ENCODE data around the gene RTEL1. TPM values are rescaled to one million over a fixed set of nuclear protein-coding genes. Genes with fewer than 3 reads are reported as not detected.

RTEL1 gene
- total RNA-seq, 1 experiment from 2014 or later = 51.1 TPM

DNA sequence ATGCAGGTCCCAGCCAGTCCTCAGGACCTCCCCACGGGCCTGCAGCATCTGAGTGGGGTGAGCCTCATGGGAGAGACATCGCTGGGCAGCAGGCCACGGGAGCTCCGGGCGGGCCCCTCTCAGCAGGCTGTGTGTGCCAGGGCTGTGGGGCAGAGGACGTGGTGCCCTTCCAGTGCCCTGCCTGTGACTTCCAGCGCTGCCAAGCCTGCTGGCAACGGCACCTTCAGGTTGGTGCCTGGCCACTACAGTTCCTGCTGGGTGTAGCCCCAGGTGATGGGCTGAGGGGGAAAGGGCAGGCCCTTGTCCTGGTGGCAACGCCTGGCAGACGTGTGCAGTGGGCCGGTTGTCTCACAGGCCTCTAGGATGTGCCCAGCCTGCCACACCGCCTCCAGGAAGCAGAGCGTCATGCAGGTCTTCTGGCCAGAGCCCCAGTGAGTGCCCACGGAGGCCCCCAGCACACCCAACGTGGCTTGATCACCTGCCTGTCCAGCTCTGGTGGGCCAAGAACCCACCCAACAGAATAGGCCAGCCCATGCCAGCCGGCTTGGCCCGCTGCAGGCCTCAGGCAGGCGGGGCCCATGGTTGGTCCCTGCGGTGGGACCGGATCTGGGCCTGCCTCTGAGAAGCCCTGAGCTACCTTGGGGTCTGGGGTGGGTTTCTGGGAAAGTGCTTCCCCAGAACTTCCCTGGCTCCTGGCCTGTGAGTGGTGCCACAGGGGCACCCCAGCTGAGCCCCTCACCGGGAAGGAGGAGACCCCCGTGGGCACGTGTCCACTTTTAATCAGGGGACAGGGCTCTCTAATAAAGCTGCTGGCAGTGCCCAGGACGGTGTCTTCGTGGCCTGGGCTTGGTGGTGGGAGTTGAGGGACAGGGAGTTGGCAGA, 37.6 kb downstream of the RTEL1 start:
- peak; percentile 39 to 45 for DNase-seq
- Mint-ChIP-seq H3K4me3 (ENCODE audit: unreplicated experiment) (peak overlapping the region; percentile 66), H3K36me3 (ENCODE audit: insufficient read depth, unreplicated experiment) (peaks cover 97% of the 10 kb centered on the region), H3K27me3 (ENCODE audit: insufficient read depth, unreplicated experiment) (peaks cover 2% of the 10 kb centered on the region), H3K27ac (ENCODE audit: unreplicated experiment) (peak overlapping the region; percentile 94), H3K9me3 (ENCODE audit: unreplicated experiment) (no peaks in the 10 kb centered on the region), H3K4me1 (ENCODE audit: low read depth, unreplicated experiment) (peaks cover 11% of the 10 kb centered on the region)
- ChIA-PET CTCF (interaction anchor here (1.0 to 1.4 kb wide), 2 partner anchors 12 to 156 kb away, joined by 3 to 4 read pairs; partner anchors contain the start of genes ARFRP1 and ZGPAT), POLR2A (interaction anchor here (1.7 kb wide), 1 partner anchor 13 kb away, joined by 7 read pairs; the partner anchor contains the start of genes ARFRP1 and ZGPAT)
- BruUV-seq (replicated peaks) = no TSS peak
- Histone ChIP-seq H3K4me1 (peaks cover 26% of the 10 kb centered on the region), H3K36me3 (ENCODE audit: control insufficient read depth, insufficient read depth, low read length) (no peaks in the 10 kb centered on the region; the same call in 1 of the 2 replicates), H3K9me3 (peaks cover 3% of the 10 kb centered on the region; the same call in 1 of the 2 replicates), H3K4me3 (ENCODE audit: low read depth, low read length) (no peak overlapping the region), H3K27me3 (replicated peaks; ENCODE audit: control insufficient read depth, insufficient read depth, low read length) (no peaks in the 10 kb centered on the region)
- intact Hi-C loops (cut with micrococcal nuclease; ENCODE audit: unreplicated experiment) = no loop called here
- TF ChIP-seq, protein P1, sequence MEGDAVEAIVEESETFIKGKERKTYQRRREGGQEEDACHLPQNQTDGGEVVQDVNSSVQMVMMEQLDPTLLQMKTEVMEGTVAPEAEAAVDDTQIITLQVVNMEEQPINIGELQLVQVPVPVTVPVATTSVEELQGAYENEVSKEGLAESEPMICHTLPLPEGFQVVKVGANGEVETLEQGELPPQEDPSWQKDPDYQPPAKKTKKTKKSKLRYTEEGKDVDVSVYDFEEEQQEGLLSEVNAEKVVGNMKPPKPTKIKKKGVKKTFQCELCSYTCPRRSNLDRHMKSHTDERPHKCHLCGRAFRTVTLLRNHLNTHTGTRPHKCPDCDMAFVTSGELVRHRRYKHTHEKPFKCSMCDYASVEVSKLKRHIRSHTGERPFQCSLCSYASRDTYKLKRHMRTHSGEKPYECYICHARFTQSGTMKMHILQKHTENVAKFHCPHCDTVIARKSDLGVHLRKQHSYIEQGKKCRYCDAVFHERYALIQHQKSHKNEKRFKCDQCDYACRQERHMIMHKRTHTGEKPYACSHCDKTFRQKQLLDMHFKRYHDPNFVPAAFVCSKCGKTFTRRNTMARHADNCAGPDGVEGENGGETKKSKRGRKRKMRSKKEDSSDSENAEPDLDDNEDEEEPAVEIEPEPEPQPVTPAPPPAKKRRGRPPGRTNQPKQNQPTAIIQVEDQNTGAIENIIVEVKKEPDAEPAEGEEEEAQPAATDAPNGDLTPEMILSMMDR (IDR thresholded peaks at IDR 0.05; ENCODE audit: insufficient read depth in 1 of 2, low read depth in 1 of 2, low read length in 1 of 2, severe bottlenecking in 1 of 2, unreplicated experiment in 1 of 2) = no peak

DNA sequence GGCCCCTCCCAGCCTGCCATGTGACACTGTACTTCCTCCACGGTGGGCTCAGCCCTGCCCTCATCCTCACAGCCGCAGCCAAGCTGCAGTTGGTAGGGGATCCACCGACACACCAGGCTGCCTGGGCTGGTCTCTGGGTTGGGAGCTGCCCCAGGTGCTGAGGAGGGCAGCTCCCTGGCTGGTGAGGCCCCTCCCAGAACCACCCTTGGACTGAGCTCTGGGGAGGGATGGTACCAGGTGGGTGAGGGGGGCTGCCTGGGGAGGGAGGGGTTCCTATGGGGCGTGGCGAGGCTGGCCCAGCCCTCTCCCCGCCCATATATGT, 38.2 kb downstream of the RTEL1 start:
- Histone ChIP-seq H3K36me3 (ENCODE audit: control insufficient read depth, insufficient read depth, low read length) (no peaks in the 10 kb centered on the region; the same call in 1 of the 2 replicates), H3K9me3 (peaks cover 3% of the 10 kb centered on the region; the same call in 1 of the 2 replicates), H3K27me3 (replicated peaks; ENCODE audit: control insufficient read depth, insufficient read depth, low read length) (no peaks in the 10 kb centered on the region), H3K4me1 (peaks cover 26% of the 10 kb centered on the region), H3K4me3 (ENCODE audit: low read depth, low read length) (no peak overlapping the region)
- peak in 1 of 2 experiments; percentile 78 for DNase-seq
- intact Hi-C loops (cut with micrococcal nuclease; ENCODE audit: unreplicated experiment) = no loop called here
- POLR2A ChIA-PET = interaction anchor here (1.7 kb wide), 1 partner anchor 12 kb away, joined by 7 read pairs; the partner anchor contains the start of genes ARFRP1 and ZGPAT
- Mint-ChIP-seq H3K36me3 (ENCODE audit: insufficient read depth, unreplicated experiment) (peaks cover 100% of the 10 kb centered on the region), H3K9me3 (ENCODE audit: unreplicated experiment) (no peaks in the 10 kb centered on the region), H3K27me3 (ENCODE audit: insufficient read depth, unreplicated experiment) (peaks cover 2% of the 10 kb centered on the region), H3K4me1 (ENCODE audit: low read depth, unreplicated experiment) (peaks cover 11% of the 10 kb centered on the region), H3K4me3 (ENCODE audit: unreplicated experiment) (peak overlapping the region; percentile 66), H3K27ac (ENCODE audit: unreplicated experiment) (peak overlapping the region; percentile 94)
- CTCF ChIA-PET = interaction anchor here (1.0 to 1.4 kb wide), 2 partner anchors 12 to 157 kb away, joined by 3 to 4 read pairs; partner anchors contain the start of genes ARFRP1 and ZGPAT
- BruUV-seq (replicated peaks) = no TSS peak
- TF ChIP-seq, protein P1 (IDR thresholded peaks at IDR 0.05; ENCODE audit: insufficient read depth in 1 of 2, low read depth in 1 of 2, low read length in 1 of 2, severe bottlenecking in 1 of 2, unreplicated experiment in 1 of 2) = no peak

DNA sequence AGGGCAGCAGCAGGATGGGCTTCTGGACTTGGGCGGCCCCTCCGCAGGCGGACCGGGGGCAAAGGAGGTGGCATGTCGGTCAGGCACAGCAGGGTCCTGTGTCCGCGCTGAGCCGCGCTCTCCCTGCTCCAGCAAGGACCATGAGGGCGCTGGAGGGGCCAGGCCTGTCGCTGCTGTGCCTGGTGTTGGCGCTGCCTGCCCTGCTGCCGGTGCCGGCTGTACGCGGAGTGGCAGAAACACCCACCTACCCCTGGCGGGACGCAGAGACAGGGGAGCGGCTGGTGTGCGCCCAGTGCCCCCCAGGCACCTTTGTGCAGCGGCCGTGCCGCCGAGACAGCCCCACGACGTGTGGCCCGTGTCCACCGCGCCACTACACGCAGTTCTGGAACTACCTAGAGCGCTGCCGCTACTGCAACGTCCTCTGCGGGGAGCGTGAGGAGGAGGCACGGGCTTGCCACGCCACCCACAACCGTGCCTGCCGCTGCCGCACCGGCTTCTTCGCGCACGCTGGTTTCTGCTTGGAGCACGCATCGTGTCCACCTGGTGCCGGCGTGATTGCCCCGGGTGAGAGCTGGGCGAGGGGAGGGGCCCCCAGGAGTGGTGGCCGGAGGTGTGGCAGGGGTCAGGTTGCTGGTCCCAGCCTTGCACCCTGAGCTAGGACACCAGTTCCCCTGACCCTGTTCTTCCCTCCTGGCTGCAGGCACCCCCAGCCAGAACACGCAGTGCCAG, 38.7 kb downstream of the RTEL1 start, which contains the start of gene TNFRSF6B:
Gene TNFRSF6B, plus strand, starts transcription at position 25 of the 729 bp plus-strand sequence. Its CDS starts 116 bp downstream, at position 141.
- Mint-ChIP-seq H3K36me3 (ENCODE audit: insufficient read depth, unreplicated experiment) (peaks cover 100% of the 10 kb centered on the region), H3K4me3 (ENCODE audit: unreplicated experiment) (peak within 1 kb of the TSS; percentile 66), H3K9me3 (ENCODE audit: unreplicated experiment) (no peaks in the 10 kb centered on the region), H3K27me3 (ENCODE audit: insufficient read depth, unreplicated experiment) (peaks cover 2% of the 10 kb centered on the region), H3K27ac (ENCODE audit: unreplicated experiment) (peak within 1 kb of the TSS; percentile 94), H3K4me1 (ENCODE audit: low read depth, unreplicated experiment) (peaks cover 11% of the 10 kb centered on the region)
- Histone ChIP-seq H3K27me3 (replicated peaks; ENCODE audit: control insufficient read depth, insufficient read depth, low read length) (no peaks in the 10 kb centered on the region), H3K9me3 (peaks cover 3% of the 10 kb centered on the region; the same call in 1 of the 2 replicates), H3K36me3 (ENCODE audit: control insufficient read depth, insufficient read depth, low read length) (no peaks in the 10 kb centered on the region; the same call in 1 of the 2 replicates), H3K4me1 (peaks cover 26% of the 10 kb centered on the region), H3K4me3 (ENCODE audit: low read depth, low read length) (no peak within 1 kb of the TSS)
- no TSS peak for BruUV-seq (replicated peaks)
- TF ChIP-seq, protein P1 (IDR thresholded peaks at IDR 0.05; ENCODE audit: insufficient read depth in 1 of 2, low read depth in 1 of 2, low read length in 1 of 2, severe bottlenecking in 1 of 2, unreplicated experiment in 1 of 2) = no peak
- peak; percentile 62 to 63 for DNase-seq
- POLR2A ChIA-PET = interaction anchor here (0.6 to 1.7 kb wide), 2 partner anchors 12 to 159 kb away, joined by 3 to 7 read pairs; partner anchors contain the start of genes ARFRP1, PTK6 and ZGPAT
- CTCF ChIA-PET = interaction anchor here (1.4 kb wide), 1 partner anchor 157 kb away, joined by 4 read pairs; no protein-coding TSS in a partner anchor
- intact Hi-C loops (cut with micrococcal nuclease; ENCODE audit: unreplicated experiment) = no loop called here
